ENCODE measurements around the gene PDE2A. TPM values are rescaled to one million over a fixed set of nuclear protein-coding genes. Genes with fewer than 3 reads are reported as not detected.
"Not testable (repeated sequence)": the region's sequence is repeated elsewhere in the genome, so short reads cannot be mapped to it uniquely, and the experiment has no call there.

PDE2A gene
- total RNA-seq, 6 experiments from 2014 or later = 11.2 to 46.3 (median 22.8) TPM

- no peaks in the 10 kb centered on the region for H3K4me1 ChIP-seq
- ATAC-seq (no peak), DNase-seq (peak in 1 of 3 donors; percentile 42)
- WGBS (ENCODE audit: insufficient coverage, low coverage, low lambda C conversion rate, missing lambda C conversion rate) = 70% methylated on average over 2 of the region's 2 CpGs
- no peak overlapping the region for H3K27ac ChIP-seq
- TF ChIP-seq POLR2A (IDR thresholded peaks at IDR 0.05) = no peak
- TF ChIP-seq, protein P1, sequence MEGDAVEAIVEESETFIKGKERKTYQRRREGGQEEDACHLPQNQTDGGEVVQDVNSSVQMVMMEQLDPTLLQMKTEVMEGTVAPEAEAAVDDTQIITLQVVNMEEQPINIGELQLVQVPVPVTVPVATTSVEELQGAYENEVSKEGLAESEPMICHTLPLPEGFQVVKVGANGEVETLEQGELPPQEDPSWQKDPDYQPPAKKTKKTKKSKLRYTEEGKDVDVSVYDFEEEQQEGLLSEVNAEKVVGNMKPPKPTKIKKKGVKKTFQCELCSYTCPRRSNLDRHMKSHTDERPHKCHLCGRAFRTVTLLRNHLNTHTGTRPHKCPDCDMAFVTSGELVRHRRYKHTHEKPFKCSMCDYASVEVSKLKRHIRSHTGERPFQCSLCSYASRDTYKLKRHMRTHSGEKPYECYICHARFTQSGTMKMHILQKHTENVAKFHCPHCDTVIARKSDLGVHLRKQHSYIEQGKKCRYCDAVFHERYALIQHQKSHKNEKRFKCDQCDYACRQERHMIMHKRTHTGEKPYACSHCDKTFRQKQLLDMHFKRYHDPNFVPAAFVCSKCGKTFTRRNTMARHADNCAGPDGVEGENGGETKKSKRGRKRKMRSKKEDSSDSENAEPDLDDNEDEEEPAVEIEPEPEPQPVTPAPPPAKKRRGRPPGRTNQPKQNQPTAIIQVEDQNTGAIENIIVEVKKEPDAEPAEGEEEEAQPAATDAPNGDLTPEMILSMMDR (IDR thresholded peaks at IDR 0.05) = no peak
- no peak overlapping the region for H3K4me3 ChIP-seq
- intact Hi-C loops (cut with DNase I) = loop anchor here in 1 of 2 donors (10.0 kb wide), 1 partner anchor 99 kb away; no protein-coding TSS in a partner anchor
- H3K9me3 ChIP-seq = no peaks in the 10 kb centered on the region
- no peaks in the 10 kb centered on the region for H3K27me3 ChIP-seq
- H3K36me3 ChIP-seq = no peaks in the 10 kb centered on the region
Measured at GRCh38 chr11:72573855-72574445, 100.3 kb downstream of the PDE2A start.

DNA sequence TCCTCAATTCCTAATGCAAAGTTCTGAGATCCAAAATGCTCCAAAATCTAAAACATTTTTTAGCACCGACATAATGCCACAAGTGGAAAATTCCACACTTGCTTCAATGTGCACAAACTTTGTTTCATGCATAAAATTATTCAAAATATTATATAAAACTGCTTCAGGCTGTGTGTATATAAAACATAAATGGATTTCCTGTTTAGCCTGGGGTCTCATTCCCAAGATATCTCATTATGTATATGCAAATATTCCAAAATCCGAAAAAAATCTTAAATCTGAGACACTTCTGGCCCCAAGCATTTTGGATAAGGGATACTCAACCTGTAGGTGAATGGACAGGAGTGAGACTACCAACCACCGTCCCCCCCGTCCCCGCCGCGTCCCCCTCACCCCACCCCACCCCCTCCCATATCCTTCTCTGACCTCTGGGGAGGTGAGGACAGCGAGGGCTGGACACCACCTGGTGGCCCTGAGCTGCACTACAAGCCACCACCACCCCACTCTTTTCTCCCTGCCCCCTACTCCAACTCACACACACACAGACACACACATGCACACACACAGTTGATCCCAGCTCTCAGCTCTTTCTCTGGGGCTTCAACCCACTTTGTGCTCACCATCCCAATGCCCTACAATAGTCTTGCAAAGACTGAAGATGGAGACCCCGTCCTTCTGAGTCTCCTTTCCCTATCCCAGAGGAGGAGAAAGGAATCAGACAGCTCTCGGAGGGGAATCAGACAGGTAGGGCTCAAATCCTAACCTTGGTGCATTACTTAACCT, 101.0 kb downstream of the PDE2A start:
- Histone ChIP-seq H3K36me3 (no peaks in the 10 kb centered on the region), H3K4me3 (no peak overlapping the region), H3K27me3 (no peaks in the 10 kb centered on the region), H3K4me1 (no peaks in the 10 kb centered on the region), H3K27ac (no peak overlapping the region), H3K9me3 (no peaks in the 10 kb centered on the region)
- 62% methylated on average over 5 of the region's 10 CpGs for WGBS (ENCODE audit: insufficient coverage, low coverage, low lambda C conversion rate, missing lambda C conversion rate)
- DNase-seq (peak in 2 of 3 donors; percentile 41 to 49), ATAC-seq (peak; percentile 77 to 88 (median 86))
- intact Hi-C loops (cut with DNase I) = loop anchor here in 1 of 2 donors (10.0 kb wide), 1 partner anchor 98 kb away; no protein-coding TSS in a partner anchor
- no peak for TF ChIP-seq POLR2A (IDR thresholded peaks at IDR 0.05)
- TF ChIP-seq, protein P1 (IDR thresholded peaks at IDR 0.05) = peak; percentile 40 to 44 (median 42)

- not testable (repeated sequence) for H3K36me3 ChIP-seq, H3K27me3 ChIP-seq, H3K9me3 ChIP-seq, DNase-seq, H3K4me1 ChIP-seq, H3K27ac ChIP-seq, H3K4me3 ChIP-seq, ATAC-seq
- intact Hi-C loops (cut with DNase I) = loop anchor here in 1 of 2 donors (10.0 kb wide), 1 partner anchor 98 kb away; no protein-coding TSS in a partner anchor
- WGBS (ENCODE audit: insufficient coverage, low coverage, low lambda C conversion rate, missing lambda C conversion rate) = 54% methylated on average over 4 of the region's 4 CpGs
Measured at GRCh38 chr11:72572540-72572939, 101.7 kb downstream of the PDE2A start.

DNA sequence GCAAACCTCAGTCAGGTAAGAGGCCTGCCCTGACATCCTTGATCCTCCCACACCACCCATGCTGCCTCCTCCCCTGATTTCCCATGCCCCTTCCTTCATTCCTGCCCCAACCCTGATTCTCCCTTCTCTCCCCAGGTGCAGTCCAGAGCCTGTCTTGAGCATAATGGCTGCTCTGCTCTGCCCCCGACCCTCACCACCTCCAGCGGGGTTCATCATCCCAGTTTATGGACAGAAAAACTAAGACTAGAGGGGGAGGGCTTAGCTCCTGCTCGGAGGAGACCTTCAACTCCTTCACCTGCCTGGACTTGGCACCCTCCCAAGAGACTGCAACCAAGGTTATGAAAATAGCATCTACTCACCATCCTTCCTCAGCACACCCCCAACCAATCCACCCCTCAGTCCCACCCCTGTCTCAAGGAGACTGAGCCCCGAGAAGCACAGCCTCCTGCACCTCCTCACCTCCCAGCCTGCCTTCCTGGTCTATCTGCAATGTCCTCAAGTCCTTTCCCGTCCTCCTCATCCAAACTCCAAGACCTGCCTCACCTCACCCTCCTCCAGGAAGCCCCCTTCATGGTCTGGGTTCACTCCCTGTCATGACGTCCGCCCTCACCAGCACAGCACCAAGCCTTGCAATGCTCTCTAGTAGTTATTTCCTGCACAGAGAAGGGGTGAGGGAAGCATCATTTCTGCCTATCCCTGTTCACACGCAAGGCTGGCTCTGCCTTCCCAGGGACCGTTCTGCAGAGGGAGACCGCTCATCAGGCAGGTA, 103.1 kb downstream of the PDE2A start:
- H3K36me3 ChIP-seq = no peaks in the 10 kb centered on the region
- no peaks in the 10 kb centered on the region for H3K9me3 ChIP-seq
- ATAC-seq = no peak
- H3K27me3 ChIP-seq = no peaks in the 10 kb centered on the region
- H3K4me3 ChIP-seq = no peak overlapping the region
- DNase-seq = peak in 1 of 3 donors; percentile 38
- no peak overlapping the region for H3K27ac ChIP-seq
- H3K4me1 ChIP-seq = no peaks in the 10 kb centered on the region
- WGBS (ENCODE audit: insufficient coverage, low coverage, low lambda C conversion rate, missing lambda C conversion rate) = 65% methylated on average over 7 of the region's 10 CpGs
- no peak for TF ChIP-seq POLR2A (IDR thresholded peaks at IDR 0.05)
- TF ChIP-seq, protein P1 (IDR thresholded peaks at IDR 0.05) = no peak
- intact Hi-C loops (cut with DNase I) = loop anchor here in 1 of 2 donors (10.0 kb wide), 1 partner anchor 96 kb away; no protein-coding TSS in a partner anchor
